ENCODE results near the gene TACR2. TPM values are rescaled to one million over a fixed set of nuclear protein-coding genes. Genes with fewer than 3 reads are reported as not detected.

TACR2 gene
- total RNA-seq, 2 experiments from 2014 or later, result not detected

GRCh38 chr10:69367469-69367868 is 49.2 kb downstream of the TACR2 start:
- Mint-ChIP-seq H3K9me3 (no peaks in the 10 kb centered on the region), H3K4me1 (peaks cover 17% of the 10 kb centered on the region), H3K27me3 (no peaks in the 10 kb centered on the region), H3K27ac (no peak overlapping the region), H3K36me3 (ENCODE audit: low read depth) (peaks cover 67% of the 10 kb centered on the region), H3K4me3 (no peak overlapping the region)
- ChIA-PET CTCF (no interaction called here), POLR2A (no interaction called here)
- DNase-seq, result no peak

GRCh38 chr10:69366738-69367137 is 50.0 kb downstream of the TACR2 start:
- H3K36me3 Mint-ChIP-seq (ENCODE audit: low read depth), result peaks cover 60% of the 10 kb centered on the region
- no peaks in the 10 kb centered on the region for H3K9me3 Mint-ChIP-seq
- peak overlapping the region; percentile 29 for H3K27ac Mint-ChIP-seq
- CTCF ChIA-PET, result no interaction called here
- H3K4me1 Mint-ChIP-seq, result peaks cover 23% of the 10 kb centered on the region
- H3K27me3 Mint-ChIP-seq, result no peaks in the 10 kb centered on the region
- no peak for DNase-seq
- no peak overlapping the region for H3K4me3 Mint-ChIP-seq
- POLR2A ChIA-PET, result no interaction called here

- CTCF ChIA-PET, result interaction anchor here (0.7 kb wide), 2 partner anchors 58 to 128 kb away, joined by 3 read pairs; no protein-coding TSS in a partner anchor
- Mint-ChIP-seq H3K36me3 (ENCODE audit: low read depth) (peaks cover 57% of the 10 kb centered on the region), H3K9me3 (no peaks in the 10 kb centered on the region), H3K27me3 (no peaks in the 10 kb centered on the region), H3K27ac (peak overlapping the region; percentile 3), H3K4me1 (peaks cover 44% of the 10 kb centered on the region), H3K4me3 (no peak overlapping the region)
- no peak for DNase-seq
- POLR2A ChIA-PET, result interaction anchor here (1.1 kb wide), 1 partner anchor 37 kb away, joined by 5 read pairs; no protein-coding TSS in a partner anchor
Observed at GRCh38 chr10:69364232-69364940, 52.3 kb downstream of the TACR2 start.

- no peak for DNase-seq
- POLR2A ChIA-PET, result interaction anchor here (0.7 to 1.1 kb wide), 3 partner anchors 36 to 46 kb away, joined by 3 to 5 read pairs (median 3); no protein-coding TSS in a partner anchor
- Mint-ChIP-seq H3K27ac (peak overlapping the region; percentile 3), H3K27me3 (no peaks in the 10 kb centered on the region), H3K4me1 (peaks cover 50% of the 10 kb centered on the region), H3K36me3 (ENCODE audit: low read depth) (peaks cover 51% of the 10 kb centered on the region), H3K4me3 (no peak overlapping the region), H3K9me3 (no peaks in the 10 kb centered on the region)
- CTCF ChIA-PET, result no interaction called here
Observed at GRCh38 chr10:69363666-69364065, 53.1 kb downstream of the TACR2 start.

- H3K27ac Mint-ChIP-seq, result peak overlapping the region; percentile 61
- H3K4me1 Mint-ChIP-seq, result peaks cover 62% of the 10 kb centered on the region
Observed at GRCh38 chr10:69362471-69362954, 54.2 kb downstream of the TACR2 start.

GRCh38 chr10:69361303-69361614 is 55.5 kb downstream of the TACR2 start:
- Mint-ChIP-seq H3K36me3 (ENCODE audit: low read depth) (peaks cover 47% of the 10 kb centered on the region), H3K9me3 (no peaks in the 10 kb centered on the region), H3K4me1 (peaks cover 62% of the 10 kb centered on the region), H3K27me3 (no peaks in the 10 kb centered on the region), H3K4me3 (no peak overlapping the region), H3K27ac (peak overlapping the region; percentile 11)
- no peak for DNase-seq
- POLR2A ChIA-PET, result interaction anchor here (0.6 to 2.1 kb wide), 2 partner anchors 42 to 135 kb away, joined by 3 to 9 read pairs; no protein-coding TSS in a partner anchor
- CTCF ChIA-PET, result interaction anchor here (1.3 kb wide), 1 partner anchor 154 kb away, joined by 4 read pairs; no protein-coding TSS in a partner anchor

More at GRCh38 chr10:69362471-69362954, 54.2 kb downstream of the TACR2 start:
- Mint-ChIP-seq H3K36me3 (ENCODE audit: low read depth) (peaks cover 51% of the 10 kb centered on the region), H3K27me3 (no peaks in the 10 kb centered on the region), H3K4me3 (no peak overlapping the region), H3K9me3 (no peaks in the 10 kb centered on the region)
- CTCF ChIA-PET, result interaction anchor here (1.3 to 1.4 kb wide), 2 partner anchors 124 to 153 kb away, joined by 4 to 5 read pairs; no protein-coding TSS in a partner anchor
- POLR2A ChIA-PET, result interaction anchor here (1.1 to 2.1 kb wide), 3 partner anchors 18 to 43 kb away, joined by 3 to 9 read pairs (median 3); no protein-coding TSS in a partner anchor
- DNase-seq, result peak; percentile 26

- H3K4me3 Mint-ChIP-seq, result no peak overlapping the region
Observed at GRCh38 chr10:69360485-69361302, 56.0 kb downstream of the TACR2 start.

GRCh38 chr10:69359594-69359993 is 57.1 kb downstream of the TACR2 start:
- H3K9me3 Mint-ChIP-seq, result no peaks in the 10 kb centered on the region
- peaks cover 39% of the 10 kb centered on the region for H3K36me3 Mint-ChIP-seq (ENCODE audit: low read depth)
- ChIA-PET CTCF (interaction anchor here (0.8 to 1.4 kb wide), 4 partner anchors 10 to 121 kb away, joined by 3 to 6 read pairs (median 4); no protein-coding TSS in a partner anchor), POLR2A (interaction anchor here (0.6 to 1.4 kb wide), 6 partner anchors 11 to 130 kb away, joined by 3 to 6 read pairs (median 4); no protein-coding TSS in a partner anchor)
- peaks cover 56% of the 10 kb centered on the region for H3K4me1 Mint-ChIP-seq
- H3K27me3 Mint-ChIP-seq, result no peaks in the 10 kb centered on the region
- H3K27ac Mint-ChIP-seq, result peak overlapping the region; percentile 80
- H3K4me3 Mint-ChIP-seq, result peak overlapping the region; percentile 15
- peak; percentile 71 for DNase-seq

More at GRCh38 chr10:69360485-69361302, 56.0 kb downstream of the TACR2 start:
- H3K4me1 Mint-ChIP-seq, result peaks cover 62% of the 10 kb centered on the region
- DNase-seq, result no peak
- H3K9me3 Mint-ChIP-seq, result no peaks in the 10 kb centered on the region
- ChIA-PET POLR2A (interaction anchor here (0.6 to 2.1 kb wide), 2 partner anchors 12 to 41 kb away, joined by 3 to 9 read pairs; no protein-coding TSS in a partner anchor), CTCF (no interaction called here)
- no peaks in the 10 kb centered on the region for H3K27me3 Mint-ChIP-seq
- peaks cover 45% of the 10 kb centered on the region for H3K36me3 Mint-ChIP-seq (ENCODE audit: low read depth)
- H3K27ac Mint-ChIP-seq, result peak overlapping the region; percentile 69

GRCh38 chr10:69359148-69359547 is 57.6 kb downstream of the TACR2 start:
- no peaks in the 10 kb centered on the region for H3K27me3 Mint-ChIP-seq
- H3K4me3 Mint-ChIP-seq, result peak overlapping the region; percentile 8
- H3K4me1 Mint-ChIP-seq, result peaks cover 56% of the 10 kb centered on the region
- H3K36me3 Mint-ChIP-seq (ENCODE audit: low read depth), result peaks cover 40% of the 10 kb centered on the region
- CTCF ChIA-PET, result interaction anchor here (0.8 to 1.4 kb wide), 4 partner anchors 10 to 121 kb away, joined by 3 to 6 read pairs (median 4); no protein-coding TSS in a partner anchor
- DNase-seq, result no peak
- POLR2A ChIA-PET, result interaction anchor here (0.6 to 1.4 kb wide), 6 partner anchors 10 to 130 kb away, joined by 3 to 6 read pairs (median 4); no protein-coding TSS in a partner anchor
- no peaks in the 10 kb centered on the region for H3K9me3 Mint-ChIP-seq
- H3K27ac Mint-ChIP-seq, result peak overlapping the region; percentile 80

- no peak overlapping the region for H3K4me3 Mint-ChIP-seq
- H3K27ac Mint-ChIP-seq, result peak overlapping the region; percentile 80
- DNase-seq, result no peak
- CTCF ChIA-PET, result interaction anchor here (0.7 to 1.4 kb wide), 3 partner anchors 9 to 390 kb away, joined by 4 to 6 read pairs (median 4); no protein-coding TSS in a partner anchor
- H3K4me1 Mint-ChIP-seq, result peaks cover 60% of the 10 kb centered on the region
- no peaks in the 10 kb centered on the region for H3K27me3 Mint-ChIP-seq
- no peaks in the 10 kb centered on the region for H3K9me3 Mint-ChIP-seq
- H3K36me3 Mint-ChIP-seq (ENCODE audit: low read depth), result peaks cover 41% of the 10 kb centered on the region
- POLR2A ChIA-PET, result interaction anchor here (1.4 kb wide), 1 partner anchor 25 kb away, joined by 4 read pairs; no protein-coding TSS in a partner anchor
Observed at GRCh38 chr10:69358148-69358795, 58.4 kb downstream of the TACR2 start.

- peaks cover 43% of the 10 kb centered on the region for H3K36me3 Mint-ChIP-seq (ENCODE audit: low read depth)
- POLR2A ChIA-PET, result interaction anchor here (1.0 kb wide), 1 partner anchor 37 kb away, joined by 3 read pairs; no protein-coding TSS in a partner anchor
- H3K4me1 Mint-ChIP-seq, result peaks cover 45% of the 10 kb centered on the region
Observed at GRCh38 chr10:69356187-69356586, 60.5 kb downstream of the TACR2 start.

More at GRCh38 chr10:69356187-69356586, 60.5 kb downstream of the TACR2 start:
- Mint-ChIP-seq H3K27ac (no peak overlapping the region), H3K4me3 (no peak overlapping the region), H3K27me3 (no peaks in the 10 kb centered on the region), H3K9me3 (no peaks in the 10 kb centered on the region)
- CTCF ChIA-PET, result no interaction called here
- no peak for DNase-seq

All from activated CD4-positive, alpha-beta memory T cell treated with anti-CD3 and anti-CD28 coated beads, Interleukin-2, amount 10 ng/mL, durations not matched to agents 7 days and 5 days (primary cell).